ENCODE results near the gene APOB.

The APOB gene

GRCh38 chr2:21043744-21044532, at the start of gene APOB:
TSS of gene APOB (minus strand) at chr2:21044073. CDS start at chr2:21043945, 128 bp downstream.
- DNase-seq (ENCODE audit: low read depth): no peak
- no peak within 1 kb of the TSS for H3K4me3 ChIP-seq (ENCODE audit: low read depth, low read length)
- no peak for TF ChIP-seq CTCF (IDR thresholded peaks at IDR 0.05; ENCODE audit: low read depth, low read length, missing control alignments)
- in situ Hi-C loops (cut with HindIII; ENCODE audit: low sequenced_read_pairs): no loop called here

GRCh38 chr2:21092308-21092869, 48.5 kb upstream of the APOB start:
- in situ Hi-C loops (cut with HindIII; ENCODE audit: low sequenced_read_pairs): no loop called here
- DNase-seq (ENCODE audit: low read depth): no peak
- no peak overlapping the region for H3K4me3 ChIP-seq (ENCODE audit: low read depth, low read length)
- no peak for TF ChIP-seq CTCF (IDR thresholded peaks at IDR 0.05; ENCODE audit: low read depth, low read length, missing control alignments)

- DNase-seq (ENCODE audit: low read depth): no peak
- in situ Hi-C loops (cut with HindIII; ENCODE audit: low sequenced_read_pairs): no loop called here
- TF ChIP-seq CTCF (IDR thresholded peaks at IDR 0.05; ENCODE audit: low read depth, low read length, missing control alignments): no peak
- no peak overlapping the region for H3K4me3 ChIP-seq (ENCODE audit: low read depth, low read length)
These were observed 40.5 kb upstream of the APOB start for GRCh38 chr2:21084401-21084800.

- no peak overlapping the region for H3K4me3 ChIP-seq (ENCODE audit: low read depth, low read length)
- no peak for DNase-seq (ENCODE audit: low read depth)
- TF ChIP-seq CTCF (IDR thresholded peaks at IDR 0.05; ENCODE audit: low read depth, low read length, missing control alignments): no peak
- in situ Hi-C loops (cut with HindIII; ENCODE audit: low sequenced_read_pairs): no loop called here
These were observed 39.6 kb upstream of the APOB start for GRCh38 chr2:21083482-21083881.

- no peak overlapping the region for H3K4me3 ChIP-seq (ENCODE audit: low read depth, low read length)
- no peak for DNase-seq (ENCODE audit: low read depth)
- in situ Hi-C loops (cut with HindIII; ENCODE audit: low sequenced_read_pairs): no loop called here
- no peak for TF ChIP-seq CTCF (IDR thresholded peaks at IDR 0.05; ENCODE audit: low read depth, low read length, missing control alignments)
These were observed 34.4 kb upstream of the APOB start for GRCh38 chr2:21078296-21078695.

- no peak for DNase-seq (ENCODE audit: low read depth)
- no peak for TF ChIP-seq CTCF (IDR thresholded peaks at IDR 0.05; ENCODE audit: low read depth, low read length, missing control alignments)
- no peak overlapping the region for H3K4me3 ChIP-seq (ENCODE audit: low read depth, low read length)
- in situ Hi-C loops (cut with HindIII; ENCODE audit: low sequenced_read_pairs): no loop called here
These were observed 28.8 kb upstream of the APOB start for GRCh38 chr2:21072477-21073242.
